ENCODE data around the gene DISC1.
"Not testable (repeated sequence)": the region's sequence is repeated elsewhere in the genome, so short reads cannot be mapped to it uniquely, and the experiment has no call there.

Gene DISC1

GRCh38 chr1:231779081-231779480, 152.5 kb downstream of the DISC1 start:
- DNase-seq: no peak

GRCh38 chr1:231781892-231782291, 155.3 kb downstream of the DISC1 start:
- no peak for DNase-seq

- not testable (repeated sequence) for DNase-seq
These were observed 158.5 kb downstream of the DISC1 start for GRCh38 chr1:231785073-231785472.

GRCh38 chr1:231786126-231786525, 159.5 kb downstream of the DISC1 start:
- no peak for DNase-seq

GRCh38 chr1:231792634-231793033, 166.0 kb downstream of the DISC1 start:
- DNase-seq: peak; percentile 12

DNA sequence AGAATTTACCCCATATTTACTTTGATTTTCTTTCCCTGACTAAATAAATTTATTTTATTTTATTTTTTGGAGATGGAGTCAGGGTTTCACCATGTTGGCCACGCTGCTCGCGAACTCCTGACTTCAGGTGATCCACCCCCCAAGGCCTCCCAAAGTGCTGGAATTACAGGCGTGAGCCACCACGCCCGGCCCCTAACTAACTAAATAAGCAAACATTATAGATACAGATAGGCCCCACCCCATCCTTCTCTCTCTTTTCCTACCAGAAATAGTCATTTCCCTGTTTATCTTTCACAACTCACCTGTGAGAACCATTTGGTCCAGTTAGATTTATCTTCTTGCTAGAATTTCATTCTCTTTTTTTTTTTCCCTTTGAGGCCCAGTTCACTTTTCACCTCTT, 167.3 kb downstream of the DISC1 start:
- DNase-seq: no peak

- no peak for DNase-seq
These were observed 169.6 kb downstream of the DISC1 start for GRCh38 chr1:231796141-231796540.

- DNase-seq: peak; percentile 93
These were observed 172.9 kb downstream of the DISC1 start for GRCh38 chr1:231799363-231799986.

DNA sequence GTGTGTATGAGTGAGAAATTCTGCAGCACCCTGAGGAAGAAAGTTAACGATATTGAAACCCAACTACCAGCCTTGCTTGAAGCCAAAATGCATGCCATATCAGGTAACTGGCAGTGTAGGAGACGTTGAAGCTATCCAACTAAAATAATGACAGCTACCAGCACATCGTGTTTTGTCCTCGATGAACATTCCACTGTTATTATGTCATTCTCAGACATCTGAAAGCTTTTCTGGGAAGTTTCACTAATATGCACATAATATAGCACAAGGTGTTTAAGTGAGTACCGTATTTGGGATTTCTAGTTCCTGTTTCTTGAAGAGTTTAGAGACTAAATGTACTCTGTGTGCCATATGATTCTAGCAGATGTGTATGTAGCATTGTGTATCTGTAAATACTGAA, 173.5 kb downstream of the DISC1 start:
- DNase-seq: peak; percentile 25

- no peak for DNase-seq
These were observed 174.5 kb downstream of the DISC1 start for GRCh38 chr1:231801042-231801585.

DNA sequence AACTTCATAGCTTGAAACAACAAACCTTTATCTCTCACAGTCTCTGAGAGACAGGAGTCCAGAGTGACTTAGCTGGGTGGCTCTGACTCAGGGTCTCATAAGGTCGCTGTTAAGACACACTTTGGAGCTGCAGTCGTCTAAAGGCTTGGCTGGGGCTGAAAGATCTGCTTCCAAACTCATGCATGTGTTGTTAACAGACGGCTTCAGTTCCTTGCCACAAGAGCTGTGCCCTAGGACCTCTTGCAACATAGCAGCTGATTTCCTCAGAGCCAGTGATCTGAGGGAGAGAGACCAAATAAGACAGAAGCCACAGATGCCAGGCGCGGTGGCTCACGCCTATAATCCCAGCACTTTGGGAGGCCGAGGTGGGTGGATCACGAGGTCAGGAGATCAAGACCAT, 176.8 kb downstream of the DISC1 start:
- no peak for DNase-seq

DNA sequence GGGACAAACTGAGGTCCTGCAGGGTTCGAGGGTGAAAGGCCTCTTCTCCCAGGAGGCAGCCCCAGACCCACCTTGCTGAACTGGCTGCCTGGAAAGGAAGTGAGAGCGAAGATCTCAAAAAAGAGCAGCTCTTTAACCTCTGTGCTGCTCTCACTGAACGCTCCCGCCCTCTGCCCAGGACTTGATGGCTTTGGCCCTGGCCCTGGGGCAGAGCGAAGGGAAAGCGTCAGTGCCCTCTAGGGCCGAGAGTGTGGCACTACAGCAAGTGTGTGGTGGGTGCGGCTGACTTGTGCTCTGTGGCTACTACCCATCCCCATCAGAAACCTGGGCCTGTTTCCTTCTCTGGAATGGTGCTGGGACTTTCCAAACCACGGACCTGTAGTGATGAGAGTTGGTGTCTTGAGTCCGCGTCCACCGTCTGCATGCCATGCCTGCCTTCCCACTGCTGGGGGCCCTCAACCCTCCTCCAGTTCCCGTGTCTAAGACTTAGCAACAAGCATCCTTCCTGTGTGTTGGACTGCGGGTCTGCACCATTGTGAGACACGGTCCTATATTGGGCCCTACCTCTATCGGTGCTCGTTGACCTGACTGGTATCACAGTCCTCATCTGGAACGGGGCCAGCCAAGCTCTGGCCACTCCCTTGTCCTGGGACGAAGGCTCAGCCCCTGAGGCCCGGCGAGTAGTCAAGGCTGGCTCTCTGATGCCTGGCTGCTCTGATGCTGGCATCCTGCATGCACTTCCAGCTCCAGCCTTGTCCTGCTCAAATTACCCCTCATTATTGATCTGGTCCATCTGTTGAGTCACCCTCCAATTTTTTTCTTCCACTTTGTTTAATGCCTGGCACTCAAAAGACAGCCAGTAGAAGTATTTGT, 180.3 kb downstream of the DISC1 start:
- DNase-seq: peak; percentile 72

DNA sequence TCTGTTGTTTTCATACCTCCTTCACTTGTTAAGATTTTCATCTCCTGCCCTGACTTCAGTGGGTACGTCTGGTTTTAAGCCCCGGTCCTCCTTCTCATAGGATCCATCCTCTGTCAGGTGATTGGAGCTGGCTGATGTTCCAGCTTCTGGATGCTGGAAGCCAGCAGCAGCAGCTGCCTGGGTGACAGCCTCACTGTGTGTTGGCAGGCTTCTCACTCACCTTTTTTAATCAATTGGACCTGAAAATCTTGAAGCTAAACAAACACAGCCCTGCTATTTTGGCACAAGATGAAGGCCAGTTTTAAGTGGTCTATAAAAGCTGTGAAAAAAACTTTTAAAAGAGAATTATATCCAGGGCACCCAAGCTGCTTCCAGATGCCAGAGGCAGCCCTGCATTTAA, 181.0 kb downstream of the DISC1 start:
- DNase-seq: peak; percentile 95

DNA sequence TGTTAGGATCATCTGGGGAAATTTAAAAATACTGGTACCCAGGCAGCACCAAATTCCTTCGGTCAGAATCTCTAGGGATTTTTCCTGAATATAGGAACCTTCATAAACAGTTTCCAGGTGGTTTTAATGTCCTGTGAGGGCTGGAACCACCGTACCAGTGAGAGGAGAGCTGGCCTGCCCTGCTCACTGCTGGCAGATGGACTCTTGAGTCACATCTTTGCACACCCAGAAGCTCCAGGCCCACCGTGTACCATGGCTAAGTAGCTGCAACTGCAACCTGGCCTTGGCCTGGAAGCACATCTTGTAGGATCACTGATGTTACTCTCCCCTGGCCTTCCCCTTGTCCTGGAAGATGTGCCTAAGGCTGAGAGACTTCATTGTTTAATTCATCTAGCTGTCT, 181.5 kb downstream of the DISC1 start:
- no peak for DNase-seq

GRCh38 chr1:231808990-231809389, 182.4 kb downstream of the DISC1 start:
- DNase-seq: no peak

DNA sequence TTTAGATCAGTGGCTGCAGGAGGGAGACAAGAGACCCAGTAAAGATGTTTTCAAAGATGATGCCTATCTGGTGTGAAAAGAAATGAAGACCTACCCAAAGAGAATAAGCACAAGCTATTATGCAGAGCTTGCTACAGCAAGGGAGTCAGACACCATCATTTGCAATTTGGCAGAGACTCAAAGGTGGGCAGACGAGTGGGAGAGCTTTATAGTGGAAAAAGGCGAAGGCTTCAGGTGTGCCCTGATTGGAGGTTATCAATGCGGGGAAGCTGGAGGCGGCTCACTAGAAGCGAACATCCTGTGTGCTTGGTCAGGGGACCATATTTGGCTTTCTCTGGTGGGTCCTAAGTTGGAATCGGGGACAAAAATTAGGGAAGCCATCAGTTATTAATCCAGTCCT, 183.8 kb downstream of the DISC1 start:
- no peak for DNase-seq

GRCh38 chr1:231814021-231814420, 187.4 kb downstream of the DISC1 start:
- DNase-seq: no peak

- no peak for DNase-seq
These were observed 187.9 kb downstream of the DISC1 start for GRCh38 chr1:231814521-231814920.

DNA sequence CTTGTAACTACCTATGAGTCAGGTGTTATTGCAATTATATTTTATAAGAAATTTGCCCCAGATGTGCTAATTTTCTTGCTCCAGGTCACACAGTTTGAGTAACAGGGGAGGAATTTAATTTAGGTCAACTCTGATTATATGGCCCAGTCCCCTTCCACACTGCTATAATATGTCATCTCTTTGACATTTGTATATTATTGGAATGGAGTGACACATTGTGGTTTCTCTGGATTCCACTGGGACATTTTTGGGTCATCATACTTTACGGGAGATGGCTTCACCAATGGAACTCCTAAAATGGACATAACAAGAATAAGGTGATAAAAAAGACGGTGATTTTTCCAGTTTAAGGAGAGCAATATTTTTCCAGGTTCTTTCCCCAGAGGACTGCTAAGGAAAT, 191.2 kb downstream of the DISC1 start:
- DNase-seq: no peak

GRCh38 chr1:231818337-231818736, 191.7 kb downstream of the DISC1 start:
- DNase-seq: peak; percentile 37

GRCh38 chr1:231821281-231821680, 194.7 kb downstream of the DISC1 start:
- DNase-seq: no peak

- no peak for DNase-seq
These were observed 195.5 kb downstream of the DISC1 start for GRCh38 chr1:231822041-231822440.

DNA sequence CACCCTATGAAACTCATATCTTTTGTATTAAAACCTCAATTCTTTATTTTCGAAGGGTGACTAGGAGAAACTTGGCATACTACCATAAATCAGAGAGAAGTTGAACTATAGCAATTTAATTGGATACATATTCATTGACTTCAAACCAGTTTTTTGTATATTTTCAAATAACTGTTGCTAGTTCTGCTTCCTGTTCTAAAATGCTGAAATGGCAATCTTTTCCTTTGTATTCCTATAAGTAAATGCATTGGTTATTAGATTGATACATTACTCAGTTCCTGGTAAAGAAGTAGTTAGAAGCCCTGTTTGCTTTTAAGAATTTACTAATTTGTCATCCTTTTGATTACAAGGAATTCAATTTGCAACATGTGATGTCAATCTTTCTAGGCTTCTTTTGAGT, 200.0 kb downstream of the DISC1 start:
- DNase-seq: no peak

All from NCI-H2171 treated with DMSO at 0.1 percent for 48 hours (cell line).